GM18907 (cell line): ENCODE measurements around the gene LSM11.
"Not testable (repeated sequence)": the region's sequence is repeated elsewhere in the genome, so short reads cannot be mapped to it uniquely, and the experiment has no call there.

Source experiments
- ATAC-seq: cut with Tn5 transposase; IDR thresholded peaks from one replicate; pipeline ENCODE4 v1.9.1; 2021; ENCODE audit warnings: mild to moderate bottlenecking, moderate library complexity; ENCODE audit not compliant: unreplicated experiment

LSM11 gene

DNA sequence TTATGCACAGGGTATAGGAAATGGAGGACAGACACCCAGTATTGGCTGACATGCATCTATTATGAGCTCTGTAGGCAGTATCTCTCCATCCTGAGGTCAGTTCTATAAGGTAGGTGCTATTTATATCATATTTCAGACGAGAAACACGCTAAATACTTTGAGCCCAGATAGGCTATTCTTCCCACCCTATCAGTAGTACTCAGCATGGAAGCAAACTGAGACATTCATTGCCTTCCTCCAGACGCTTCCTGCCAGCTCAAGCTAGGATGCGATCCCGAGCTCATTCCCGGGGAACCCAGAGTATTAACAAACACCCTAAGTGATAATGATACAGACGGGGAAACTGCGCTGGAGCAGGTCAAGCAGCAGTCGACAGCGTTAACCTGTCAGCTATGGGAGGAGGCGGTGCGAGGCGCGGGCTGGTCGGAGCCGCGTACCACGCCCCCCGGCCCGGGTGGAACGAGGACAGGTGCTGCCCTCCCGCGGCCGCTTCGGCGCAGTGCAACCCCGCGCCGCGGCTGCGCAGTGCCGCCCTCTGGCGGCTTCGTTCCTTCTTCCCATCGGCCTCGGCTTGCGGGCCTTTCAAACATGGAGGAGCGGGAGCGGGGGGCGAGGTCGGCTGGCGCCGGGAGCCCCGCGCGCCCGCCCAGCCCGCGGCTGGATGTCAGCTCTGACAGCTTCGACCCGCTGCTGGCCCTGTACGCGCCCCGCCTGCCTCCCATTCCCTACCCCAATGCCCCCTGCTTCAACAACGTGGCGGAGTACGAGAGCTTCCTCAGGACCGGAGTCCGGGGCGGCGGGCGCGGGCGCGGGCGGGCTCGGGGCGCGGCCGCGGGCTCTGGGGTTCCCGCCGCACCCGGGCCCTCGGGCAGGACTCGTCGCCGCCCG, at the start of gene LSM11:
TSS of gene LSM11 (plus strand) at position 550 of the 888 bp plus-strand sequence. CDS start at position 589, 39 bp downstream.
- ATAC-seq = peak; percentile 92

- not testable (repeated sequence) for ATAC-seq
Observed at GRCh38 chr5:157693816-157694215, 49.7 kb upstream of the LSM11 start.

DNA sequence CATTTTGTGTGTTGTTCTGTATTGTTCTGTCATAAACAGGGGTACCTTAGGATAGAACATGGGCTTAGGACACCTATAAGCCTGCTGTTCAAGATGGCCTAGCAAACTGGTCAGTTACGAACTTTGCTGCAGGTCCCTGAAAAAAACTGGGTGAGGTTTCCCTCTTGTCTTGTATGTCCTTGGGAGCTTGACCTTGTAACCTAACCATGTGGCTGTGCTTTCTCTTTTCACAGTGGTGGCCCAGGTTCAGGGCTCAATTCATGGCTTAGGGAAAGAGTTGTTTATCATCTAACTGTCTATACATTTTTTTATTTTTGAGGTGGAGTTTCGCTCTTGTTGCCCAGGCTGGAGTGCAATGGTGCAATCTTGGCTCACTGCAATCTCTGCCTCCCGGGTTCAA, 47.4 kb upstream of the LSM11 start:
- ATAC-seq = not testable (repeated sequence)

GRCh38 chr5:157698674-157699073, 44.8 kb upstream of the LSM11 start:
- not testable (repeated sequence) for ATAC-seq

GRCh38 chr5:157703736-157704135, 39.8 kb upstream of the LSM11 start:
- ATAC-seq = no peak

GRCh38 chr5:157708866-157709265, 34.6 kb upstream of the LSM11 start:
- no peak for ATAC-seq

- no peak for ATAC-seq
Observed at GRCh38 chr5:157709346-157709745, 34.2 kb upstream of the LSM11 start.

DNA sequence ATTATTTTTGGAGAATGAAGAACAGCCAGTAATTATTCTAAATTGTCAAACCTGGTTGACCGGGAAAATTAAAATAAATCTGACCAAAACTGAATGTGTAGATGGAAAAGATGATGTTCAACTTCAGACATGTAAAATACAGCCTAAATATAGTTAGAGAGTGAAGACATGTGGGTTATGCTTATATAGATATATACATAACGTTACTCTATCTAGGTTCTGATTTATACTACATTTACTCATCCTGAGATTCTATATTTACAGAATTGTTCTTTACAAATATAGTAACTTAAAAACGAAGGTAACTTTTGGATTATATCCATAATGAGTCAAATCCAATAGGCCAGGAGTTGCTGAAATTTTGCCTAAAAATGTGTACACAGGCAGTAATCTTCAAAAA, 33.1 kb upstream of the LSM11 start:
- ATAC-seq = no peak

- ATAC-seq = no peak
Observed at GRCh38 chr5:157710882-157711281, 32.6 kb upstream of the LSM11 start.

DNA sequence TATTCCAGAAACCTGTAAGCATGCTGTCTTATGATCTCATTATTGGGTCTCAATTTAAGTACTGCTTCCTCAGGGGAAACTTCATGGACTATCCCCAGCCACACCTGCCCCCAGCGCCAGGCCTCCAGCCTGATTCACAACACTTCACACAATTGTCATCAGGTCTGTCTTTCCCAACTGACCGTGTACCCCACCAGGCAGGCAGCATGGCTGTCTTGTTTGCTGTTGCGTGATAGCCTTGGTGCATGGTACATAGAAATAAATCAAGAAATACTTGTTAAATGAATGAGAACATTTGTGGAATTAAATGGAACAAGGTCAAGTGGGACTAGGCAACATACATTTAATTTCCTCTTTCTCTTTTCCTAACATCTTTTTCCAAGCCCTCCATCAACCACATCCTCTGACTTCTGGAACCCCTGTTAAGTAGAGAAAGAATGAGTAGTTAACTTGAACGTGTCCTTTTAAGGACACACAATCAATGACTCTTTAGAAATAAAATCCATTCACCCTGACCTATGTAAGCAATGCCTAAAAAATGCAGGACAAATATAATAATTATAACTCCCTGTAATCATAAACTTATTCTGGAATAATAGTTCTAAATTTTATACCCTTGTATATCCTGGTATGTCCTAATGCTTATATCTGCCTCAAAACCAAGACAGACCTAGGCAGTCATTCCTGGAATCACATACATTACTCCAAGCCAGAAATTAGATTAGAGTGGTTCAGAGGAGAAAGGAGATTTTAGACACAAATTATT, 29.5 kb upstream of the LSM11 start:
- no peak for ATAC-seq

DNA sequence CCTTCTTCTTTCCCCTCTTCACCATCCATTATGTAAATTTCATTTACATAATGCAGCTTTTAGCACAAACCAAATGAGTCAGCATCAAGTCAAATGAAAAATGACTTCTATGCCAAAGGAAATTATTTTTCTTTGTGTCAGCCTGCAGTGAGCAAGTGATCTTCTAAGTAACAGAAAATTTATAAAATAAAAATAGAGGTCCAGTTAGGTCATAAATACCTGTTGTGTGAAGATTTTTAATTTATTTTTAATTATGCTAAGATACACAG, 29.0 kb upstream of the LSM11 start:
- ATAC-seq = no peak

- peak; percentile 77 for ATAC-seq
Observed at GRCh38 chr5:157718519-157718918, 25.0 kb upstream of the LSM11 start.

DNA sequence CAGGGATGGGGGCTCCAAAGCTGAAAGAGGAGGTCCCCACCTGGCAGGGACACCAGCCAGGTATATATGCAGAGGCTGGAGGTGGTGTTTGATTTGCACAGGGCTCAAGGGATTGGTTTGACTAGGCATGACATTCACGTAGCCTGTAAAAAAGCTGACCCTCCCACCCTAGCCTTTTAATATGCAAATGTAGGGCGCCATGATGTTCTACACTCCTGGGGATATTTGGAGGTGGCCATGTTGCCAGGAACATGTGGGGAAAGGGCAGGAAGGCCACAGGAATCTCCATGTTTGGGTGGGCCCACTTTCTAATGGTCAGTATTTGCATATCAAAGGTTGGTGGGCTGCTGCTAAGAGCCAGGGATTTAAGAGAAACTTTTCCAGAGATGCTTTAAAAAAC, 24.3 kb upstream of the LSM11 start:
- no peak for ATAC-seq

DNA sequence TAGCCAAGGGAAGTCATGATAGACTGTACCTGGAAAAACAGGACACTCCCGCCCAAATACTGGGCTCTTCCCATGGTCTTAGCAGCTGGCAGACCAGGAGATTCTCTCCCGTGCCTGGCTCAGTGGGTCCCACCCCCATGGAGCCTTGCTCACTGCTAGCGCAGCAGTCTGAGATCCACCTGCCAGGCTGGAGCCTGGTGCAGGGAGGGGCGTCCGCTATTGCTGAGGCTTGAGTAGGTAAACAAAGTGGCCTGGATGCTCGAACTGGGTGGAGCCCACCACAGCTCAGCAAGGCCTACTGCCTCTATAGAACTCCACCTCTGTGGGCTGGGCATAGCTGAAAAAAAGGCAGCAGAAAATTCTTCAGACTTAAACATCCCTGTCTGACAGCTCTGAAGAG, 22.4 kb upstream of the LSM11 start:
- no peak for ATAC-seq

- not testable (repeated sequence) for ATAC-seq
Observed at GRCh38 chr5:157722895-157723294, 20.6 kb upstream of the LSM11 start.

DNA sequence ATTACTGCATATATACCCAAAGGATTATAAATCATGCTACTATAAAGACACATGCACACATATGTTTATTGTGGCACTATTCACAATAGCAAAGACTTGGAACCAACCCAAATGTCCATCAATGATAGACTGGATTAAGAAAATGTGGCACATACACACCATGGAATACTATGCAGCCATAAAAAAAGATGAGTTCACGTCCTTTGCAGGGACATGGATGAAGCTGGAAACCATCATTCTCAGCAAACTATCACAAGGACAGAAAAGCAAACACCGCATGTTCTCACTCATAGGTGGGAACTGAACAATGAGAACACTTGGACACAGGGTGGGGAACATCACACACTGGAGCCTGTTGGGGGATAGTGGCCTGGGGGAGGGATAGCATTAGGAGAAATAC, 16.9 kb upstream of the LSM11 start:
- not testable (repeated sequence) for ATAC-seq

DNA sequence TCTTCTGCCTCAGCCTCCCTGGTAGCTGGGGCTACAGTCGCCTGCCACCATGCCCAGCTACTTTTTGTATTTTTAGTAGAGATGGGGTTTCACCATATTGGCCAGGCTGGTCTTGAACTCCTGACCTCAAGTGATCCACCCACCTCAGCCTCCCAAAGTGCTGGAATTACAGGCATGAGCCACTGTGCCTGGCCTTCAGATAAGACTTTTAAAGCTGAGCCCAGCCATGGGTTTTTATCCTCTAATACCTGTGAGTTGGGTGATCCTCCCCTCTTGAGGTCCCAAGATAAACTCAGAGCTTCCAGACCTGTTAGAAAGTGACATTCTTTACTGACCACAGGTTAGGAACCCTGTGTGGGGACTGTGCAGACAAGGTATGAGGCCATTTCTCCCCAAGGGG, 15.7 kb upstream of the LSM11 start:
- ATAC-seq = not testable (repeated sequence)

DNA sequence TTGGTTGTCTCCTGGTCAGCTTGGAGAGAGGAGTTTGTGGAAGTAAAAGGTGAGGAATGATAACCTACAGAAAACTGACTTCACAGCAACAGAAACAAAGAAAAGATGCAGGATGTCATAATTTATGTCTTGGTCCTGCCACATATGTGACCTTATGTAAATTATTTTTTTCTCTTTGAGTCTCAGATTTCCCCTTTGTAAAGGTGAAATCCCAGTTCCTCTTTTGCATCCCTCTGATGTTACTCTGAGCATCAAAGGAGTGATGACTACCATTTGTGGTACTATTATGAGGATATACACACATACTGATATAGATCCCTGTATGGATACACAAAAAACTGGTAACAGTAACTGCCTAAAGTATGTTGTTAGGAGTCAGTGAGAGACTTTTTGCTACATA, 13.7 kb upstream of the LSM11 start:
- peak; percentile 72 for ATAC-seq

GRCh38 chr5:157730900-157731271, 12.6 kb upstream of the LSM11 start:
- no peak for ATAC-seq

GRCh38 chr5:157731272-157732129, 12.0 kb upstream of the LSM11 start, which contains the start of gene THG1L:
Gene THG1L (plus strand): TSS chr5:157731420. CDS start chr5:157731441, 21 bp downstream.
- ATAC-seq = peak; percentile 95

GRCh38 chr5:157732130-157732514, 11.4 kb upstream of the LSM11 start:
- no peak for ATAC-seq
